SU-DHL-6 (cell line): ENCODE measurements around the gene UQCR11.

ENCODE experiments used
- H2AFZ ChIP-seq: fragments of 200-600 bp; sonication (generic); 2 replicates; pipeline ENCODE4 v1.6.1; 2014; ENCODE audit warnings: low read depth, mild to moderate bottlenecking, moderate library complexity, mixed read lengths, antibody characterized with exemption, low read length; ENCODE audit not compliant: severe bottlenecking
- H3F3A ChIP-seq: fragments of 200-600 bp; shearing (Covaris generic); 2 replicates; pipeline ENCODE4 v1.6.0; 2016; ENCODE audit warnings: antibody characterized with exemption, mild to moderate bottlenecking; ENCODE audit not compliant: insufficient read depth
- H3K27ac ChIP-seq: fragments of 200-600 bp; sonication (generic); 2 replicates; pipeline ENCODE4 v1.5.1; 2016; ENCODE audit warnings: low read depth, mild to moderate bottlenecking, low read length, moderate library complexity, mixed read lengths
- H3K27me3 ChIP-seq: fragments of 200-600 bp; sonication (generic), shearing (Covaris generic); 2 replicates; pipeline ENCODE4 v1.6.0; 2014; ENCODE audit warnings: mild to moderate bottlenecking, low read length
- H3K36me3 ChIP-seq: fragments of 200-600 bp; sonication (generic); 2 replicates; pipeline ENCODE4 v1.6.1; 2014; ENCODE audit warnings: mild to moderate bottlenecking, low read length, mixed read lengths
- H3K4me2 ChIP-seq: fragments of 300-600, 200-600 bp; shearing (Covaris generic), sonication (generic); 2 replicates; pipeline ENCODE4 v1.6.0; 2014; ENCODE audit warnings: low read length, low read depth, mild to moderate bottlenecking; ENCODE audit not compliant: poor library complexity, severe bottlenecking
- H3K4me3 ChIP-seq: fragments of 200-600 bp; sonication (generic); 2 replicates; pipeline ENCODE4 v1.5.1; 2014; ENCODE audit warnings: antibody characterized with exemption, low read length, mild to moderate bottlenecking, mixed read lengths; ENCODE audit not compliant: insufficient read depth, poor library complexity, severe bottlenecking
- H3K79me2 ChIP-seq: fragments of 200-600 bp; sonication (generic); 2 replicates; pipeline ENCODE4 v1.6.1; 2014; ENCODE audit warnings: mild to moderate bottlenecking, low read length, moderate library complexity; ENCODE audit not compliant: insufficient read depth
- H3K9ac ChIP-seq: fragments of 200-600 bp; sonication (generic); 2 replicates; pipeline ENCODE4 v1.7.0; 2014; ENCODE audit warnings: mild to moderate bottlenecking, low read length
- H3K9me2 ChIP-seq: fragments of 200-600 bp; sonication (generic); replicated peaks from 2 replicates; pipeline ENCODE4 v1.6.1; 2014; ENCODE audit warnings: low read length; ENCODE audit not compliant: insufficient read depth
- H3K9me3 ChIP-seq: fragments of 200-600 bp; sonication (generic); 2 replicates; pipeline ENCODE4 v1.6.1; 2014; ENCODE audit warnings: low read length, mixed read lengths; ENCODE audit not compliant: insufficient read depth
- H4K20me1 ChIP-seq: fragments of 200-600 bp; sonication (generic); 2 replicates; pipeline ENCODE4 v1.6.1; 2014; ENCODE audit warnings: low read depth, mild to moderate bottlenecking, antibody characterized with exemption, low read length, moderate library complexity, mixed read lengths
- CTCF ChIP-seq: fragments of 200-600 bp; sonication (generic); IDR thresholded peaks from one replicate; pipeline ENCODE4 v1.5.1; 2017; ENCODE audit warnings: antibody characterized with exemption, mild to moderate bottlenecking, low read length, moderate library complexity; ENCODE audit not compliant: insufficient read depth, poor library complexity, severe bottlenecking
- EZH2phosphoT487 ChIP-seq: fragments of 200-600 bp; sonication (generic), shearing (Covaris generic); conservative IDR thresholded peaks from 2 replicates; pipeline ENCODE4 v1.6.1; 2018; ENCODE audit warnings: mild to moderate bottlenecking, antibody characterized with exemption, low read length, moderate library complexity, mixed read lengths

The UQCR11 gene

GRCh38 chr19:1574354-1575136, 30.7 kb downstream of the UQCR11 start:
- H3K4me3 ChIP-seq = no peak overlapping the region
- H3F3A ChIP-seq = 0 out of 2 replicates have a peak, but pooled peaks cover 4% of the 10 kb centered on the region
- no peaks in the 10 kb centered on the region for H3K27me3 ChIP-seq
- no peak overlapping the region for H3K4me2 ChIP-seq
- no peaks in the 10 kb centered on the region for H3K9me2 ChIP-seq
- H3K9ac ChIP-seq = no peak overlapping the region
- H3K36me3 ChIP-seq = no peaks in the 10 kb centered on the region
- TF ChIP-seq CTCF = no peak
- no peak for TF ChIP-seq EZH2phosphoT487
- H3K27ac ChIP-seq = no peak overlapping the region
- H3K79me2 ChIP-seq = no peaks in the 10 kb centered on the region
- no peaks in the 10 kb centered on the region for H3K9me3 ChIP-seq
- H4K20me1 ChIP-seq = no peaks in the 10 kb centered on the region
- no peak overlapping the region for H2AFZ ChIP-seq

GRCh38 chr19:1572795-1573194, 32.5 kb downstream of the UQCR11 start:
- no peak overlapping the region for H3K4me2 ChIP-seq
- no peaks in the 10 kb centered on the region for H3K36me3 ChIP-seq
- H3K9me2 ChIP-seq = no peaks in the 10 kb centered on the region
- TF ChIP-seq EZH2phosphoT487 (no peak), CTCF (no peak)
- 0 out of 2 replicates have a peak, but pooled peaks cover 4% of the 10 kb centered on the region for H3F3A ChIP-seq
- H3K9me3 ChIP-seq = 0 out of 2 replicates have a peak, but pooled peaks cover 3% of the 10 kb centered on the region
- H3K9ac ChIP-seq = no peak overlapping the region
- no peak overlapping the region for H3K4me3 ChIP-seq
- H3K27ac ChIP-seq = no peak overlapping the region
- no peaks in the 10 kb centered on the region for H3K79me2 ChIP-seq
- H4K20me1 ChIP-seq = no peaks in the 10 kb centered on the region
- H2AFZ ChIP-seq = no peak overlapping the region
- H3K27me3 ChIP-seq = no peaks in the 10 kb centered on the region

- Histone ChIP-seq H3K4me3 (no peak overlapping the region), H3K27ac (no peak overlapping the region), H3K9me2 (no peaks in the 10 kb centered on the region), H4K20me1 (no peaks in the 10 kb centered on the region), H3F3A (0 out of 2 replicates have a peak, but pooled peaks cover 4% of the 10 kb centered on the region), H3K4me2 (no peak overlapping the region), H3K36me3 (no peaks in the 10 kb centered on the region), H3K27me3 (no peaks in the 10 kb centered on the region), H3K9ac (no peak overlapping the region), H2AFZ (no peak overlapping the region), H3K79me2 (no peaks in the 10 kb centered on the region), H3K9me3 (0 out of 2 replicates have a peak, but pooled peaks cover 3% of the 10 kb centered on the region)
- TF ChIP-seq CTCF (no peak), EZH2phosphoT487 (no peak)
Observed at GRCh38 chr19:1571358-1571757, 33.9 kb downstream of the UQCR11 start.
